ENCODE measurements around the gene SLC2A14. TPM values are rescaled to one million over a fixed set of nuclear protein-coding genes. Genes with fewer than 3 reads are reported as not detected.
A peak's percentile ranks its signal among the peaks of the same experiment; 100 is the strongest.
"Not testable (repeated sequence)": the region's sequence is repeated elsewhere in the genome, so short reads cannot be mapped to it uniquely, and the experiment has no call there.

SLC2A14 gene
- total RNA-seq, 1 donor from 2014 or later = 0.09 TPM

GRCh38 chr12:7892186-7892980 lies 19.7 kb upstream of the SLC2A14 start:
- H3K4me1 Mint-ChIP-seq = no peaks in the 10 kb centered on the region
- H3K36me3 Mint-ChIP-seq (ENCODE audit: low read depth) = no peaks in the 10 kb centered on the region
- peaks cover 7% of the 10 kb centered on the region for H3K27me3 Mint-ChIP-seq
- no peaks in the 10 kb centered on the region for H3K9me3 Mint-ChIP-seq
- DNase-seq = no peak
- intact Hi-C loops (cut with micrococcal nuclease) = no loop called here
- no peak overlapping the region for H3K27ac Mint-ChIP-seq
- H3K4me3 Mint-ChIP-seq = no peak overlapping the region

GRCh38 chr12:7884689-7885088 lies 12.0 kb upstream of the SLC2A14 start:
- H3K36me3 Mint-ChIP-seq (ENCODE audit: low read depth) = no peaks in the 10 kb centered on the region
- intact Hi-C loops (cut with micrococcal nuclease) = no loop called here
- no peak overlapping the region for H3K4me3 Mint-ChIP-seq
- no peak for DNase-seq
- no peak overlapping the region for H3K27ac Mint-ChIP-seq
- peaks cover 7% of the 10 kb centered on the region for H3K27me3 Mint-ChIP-seq
- H3K4me1 Mint-ChIP-seq = no peaks in the 10 kb centered on the region
- no peaks in the 10 kb centered on the region for H3K9me3 Mint-ChIP-seq

GRCh38 chr12:7881736-7882120 lies 9.0 kb upstream of the SLC2A14 start:
- H3K27me3 Mint-ChIP-seq; H3K27ac Mint-ChIP-seq; H3K9me3 Mint-ChIP-seq; H3K36me3 Mint-ChIP-seq (ENCODE audit: low read depth); DNase-seq; H3K4me3 Mint-ChIP-seq; H3K4me1 Mint-ChIP-seq; intact Hi-C loops (cut with micrococcal nuclease): not testable (repeated sequence)

GRCh38 chr12:7880952-7881735 lies 8.4 kb upstream of the SLC2A14 start:
- H3K9me3 Mint-ChIP-seq; H3K36me3 Mint-ChIP-seq (ENCODE audit: low read depth); intact Hi-C loops (cut with micrococcal nuclease); H3K4me3 Mint-ChIP-seq; H3K27ac Mint-ChIP-seq; H3K4me1 Mint-ChIP-seq; H3K27me3 Mint-ChIP-seq; DNase-seq: not testable (repeated sequence)

GRCh38 chr12:7879246-7879645 lies 6.5 kb upstream of the SLC2A14 start:
- Mint-ChIP-seq H3K36me3 (ENCODE audit: low read depth) (no peaks in the 10 kb centered on the region), H3K4me1 (no peaks in the 10 kb centered on the region), H3K4me3 (no peak overlapping the region), H3K9me3 (no peaks in the 10 kb centered on the region), H3K27me3 (peaks cover 1% of the 10 kb centered on the region), H3K27ac (no peak overlapping the region)
- intact Hi-C loops (cut with micrococcal nuclease) = no loop called here
- DNase-seq = no peak

GRCh38 chr12:7877420-7877819 lies 4.7 kb upstream of the SLC2A14 start:
- Mint-ChIP-seq H3K4me1 (no peaks in the 10 kb centered on the region), H3K4me3 (no peak overlapping the region)

GRCh38 chr12:7870335-7870734 lies 2.4 kb downstream of the SLC2A14 start:
- no peak for DNase-seq
- Mint-ChIP-seq H3K27ac (no peak overlapping the region), H3K27me3 (peaks cover 33% of the 10 kb centered on the region), H3K36me3 (ENCODE audit: low read depth) (no peaks in the 10 kb centered on the region), H3K4me3 (no peak overlapping the region), H3K9me3 (peaks cover 3% of the 10 kb centered on the region), H3K4me1 (no peaks in the 10 kb centered on the region)
- intact Hi-C loops (cut with micrococcal nuclease) = no loop called here

More at GRCh38 chr12:7877420-7877819, 4.7 kb upstream of the SLC2A14 start:
- H3K36me3 Mint-ChIP-seq (ENCODE audit: low read depth) = no peaks in the 10 kb centered on the region
- H3K27ac Mint-ChIP-seq = no peak overlapping the region
- peaks cover 13% of the 10 kb centered on the region for H3K27me3 Mint-ChIP-seq
- peaks cover 3% of the 10 kb centered on the region for H3K9me3 Mint-ChIP-seq
- intact Hi-C loops (cut with micrococcal nuclease) = no loop called here
- DNase-seq = no peak

GRCh38 chr12:7869137-7869536 lies 3.6 kb downstream of the SLC2A14 start:
- H3K9me3 Mint-ChIP-seq = peaks cover 3% of the 10 kb centered on the region
- H3K4me1 Mint-ChIP-seq = no peaks in the 10 kb centered on the region
- DNase-seq = no peak
- H3K27me3 Mint-ChIP-seq = peaks cover 30% of the 10 kb centered on the region
- no peak overlapping the region for H3K4me3 Mint-ChIP-seq
- H3K36me3 Mint-ChIP-seq (ENCODE audit: low read depth) = no peaks in the 10 kb centered on the region
- intact Hi-C loops (cut with micrococcal nuclease) = no loop called here
- H3K27ac Mint-ChIP-seq = no peak overlapping the region

GRCh38 chr12:7868391-7868790 lies 4.3 kb downstream of the SLC2A14 start:
- intact Hi-C loops (cut with micrococcal nuclease) = no loop called here
- no peak for DNase-seq
- H3K27me3 Mint-ChIP-seq = peaks cover 23% of the 10 kb centered on the region
- no peaks in the 10 kb centered on the region for H3K9me3 Mint-ChIP-seq
- H3K36me3 Mint-ChIP-seq (ENCODE audit: low read depth) = no peaks in the 10 kb centered on the region
- no peak overlapping the region for H3K4me3 Mint-ChIP-seq
- no peak overlapping the region for H3K27ac Mint-ChIP-seq
- no peaks in the 10 kb centered on the region for H3K4me1 Mint-ChIP-seq

GRCh38 chr12:7864601-7865150 lies 8.0 kb downstream of the SLC2A14 start:
- Mint-ChIP-seq H3K4me3 (no peak overlapping the region), H3K27me3 (peaks cover 1% of the 10 kb centered on the region), H3K36me3 (ENCODE audit: low read depth) (no peaks in the 10 kb centered on the region), H3K27ac (no peak overlapping the region), H3K9me3 (no peaks in the 10 kb centered on the region), H3K4me1 (peaks cover 6% of the 10 kb centered on the region)
- no peak for DNase-seq
- intact Hi-C loops (cut with micrococcal nuclease) = loop anchor here (5.0 kb wide), 2 partner anchors 68 to 213 kb away; no protein-coding TSS in a partner anchor

- H3K27me3 Mint-ChIP-seq = peaks cover 12% of the 10 kb centered on the region
- not testable (repeated sequence) for H3K9me3 Mint-ChIP-seq; H3K4me1 Mint-ChIP-seq; H3K36me3 Mint-ChIP-seq (ENCODE audit: low read depth)
- peak overlapping the region; percentile 42 for H3K27ac Mint-ChIP-seq
- peak; percentile 64 for DNase-seq
- intact Hi-C loops (cut with micrococcal nuclease) = loop anchor here (5.0 kb wide), 2 partner anchors 69 to 214 kb away; no protein-coding TSS in a partner anchor
- H3K4me3 Mint-ChIP-seq = peak overlapping the region; percentile 48
Measured at GRCh38 chr12:7862814-7863348, 9.8 kb downstream of the SLC2A14 start.

- peak overlapping the region; percentile 29 for H3K27ac Mint-ChIP-seq
- intact Hi-C loops (cut with micrococcal nuclease) = loop anchor here (5.0 kb wide), 2 partner anchors 70 to 215 kb away; no protein-coding TSS in a partner anchor
Measured at GRCh38 chr12:7862301-7862700, 10.4 kb downstream of the SLC2A14 start.

GRCh38 chr12:7859552-7859951 lies 13.2 kb downstream of the SLC2A14 start:
- Mint-ChIP-seq H3K4me1 (peaks cover 10% of the 10 kb centered on the region), H3K36me3 (ENCODE audit: low read depth) (no peaks in the 10 kb centered on the region), H3K27me3 (peaks cover 14% of the 10 kb centered on the region), H3K4me3 (no peak overlapping the region), H3K9me3 (no peaks in the 10 kb centered on the region), H3K27ac (no peak overlapping the region)
- DNase-seq = no peak
- intact Hi-C loops (cut with micrococcal nuclease) = no loop called here

More at GRCh38 chr12:7862301-7862700, 10.4 kb downstream of the SLC2A14 start:
- not testable (repeated sequence) for H3K36me3 Mint-ChIP-seq (ENCODE audit: low read depth); H3K9me3 Mint-ChIP-seq; DNase-seq; H3K4me1 Mint-ChIP-seq; H3K4me3 Mint-ChIP-seq
- H3K27me3 Mint-ChIP-seq = peaks cover 12% of the 10 kb centered on the region

- Mint-ChIP-seq H3K4me3 (no peak overlapping the region), H3K9me3 (no peaks in the 10 kb centered on the region), H3K4me1 (peaks cover 9% of the 10 kb centered on the region), H3K27me3 (peaks cover 19% of the 10 kb centered on the region), H3K36me3 (ENCODE audit: low read depth) (no peaks in the 10 kb centered on the region), H3K27ac (no peak overlapping the region)
- DNase-seq = no peak
- intact Hi-C loops (cut with micrococcal nuclease) = no loop called here
Measured at GRCh38 chr12:7857971-7858370, 14.7 kb downstream of the SLC2A14 start.
